Heart right ventricle (tissue), 16 donors: ENCODE results near the gene EML2. TPM values are rescaled to one million over a fixed set of nuclear protein-coding genes. Genes with fewer than 3 reads are reported as not detected.
A peak's percentile ranks its signal among the peaks of the same experiment; 100 is the strongest.

Experiments
- ATAC-seq, 8 donors: fragments of 200-7000 bp; cut with Tn5 transposase; one replicate each; pipeline ENCODE4 v1.9.1; 2020; ENCODE audit warnings: mild to moderate bottlenecking in 8 of 8, moderate library complexity in 8 of 8, moderate number of reproducible peaks in 1 of 8
- DNase-seq, 2 donors: peaks; one replicate each; pipeline ENCODE4 v3.0.0-alpha.2; 2020
- H3K27ac ChIP-seq, 10 donors: fragments of 200-600 bp; sonication (generic) in 2 of 10; one replicate each; pipeline versions ENCODE4 v1.5.0 to v1.8.0; 2020 to 2022; ENCODE audit warnings: mild to moderate bottlenecking in 3 of 10
- H3K27me3 ChIP-seq, 7 donors: fragments of 200-600 bp; one replicate each; pipeline ENCODE4 v1.8.0; 2021 to 2022; ENCODE audit warnings: mild to moderate bottlenecking in 2 of 7
- H3K36me3 ChIP-seq, 9 donors: fragments of 200-600 bp; sonication (generic) in 1 of 9; one replicate each; pipeline versions ENCODE4 v1.5.0 to v1.8.0; 2020 to 2022; ENCODE audit warnings: mild to moderate bottlenecking in 2 of 9
- H3K4me1 ChIP-seq, 9 donors: fragments of 200-600 bp; sonication (generic) in 1 of 9; one replicate each; pipeline versions ENCODE4 v1.5.0 to v1.8.0; 2020 to 2022; ENCODE audit warnings: mild to moderate bottlenecking in 4 of 9
- H3K4me3 ChIP-seq, 10 donors: fragments of 200-600 bp; sonication (generic) in 2 of 10; one replicate each; pipeline versions ENCODE4 v1.5.0 to v1.8.0; 2020 to 2022; ENCODE audit warnings: mild to moderate bottlenecking in 7 of 10, moderate library complexity in 2 of 10
- H3K9me3 ChIP-seq, 11 donors: fragments of 200-600 bp in 10 of 11; sonication (generic) in 2 of 11; one replicate each; pipeline versions ENCODE4 v1.5.0 to v1.8.0; 2013 to 2022; ENCODE audit warnings: mild to moderate bottlenecking in 2 of 11, control low read depth in 1 of 11, moderate library complexity in 1 of 11
- WGBS, 2 donors: extraction: QIAGEN DNeasy Blood & Tissue Kit; methylation state at CpG; one replicate each; pipeline ENCODE4 v1.1.7; 2013; ENCODE audit warnings: inconsistent platforms in 1 of 2; 5-methylcytosine and 5-hydroxymethylcytosine counted together
- intact Hi-C, 10 donors: fragments of 100-400 bp; cut with DNase I; formaldehyde crosslinking; loops; one replicate each; pipeline versions ENCODE4 v1.11.1 to v1.14.2; 2022
- polyA plus RNA-seq, 2 donors: library from polyadenylated mRNA; stranded (reverse); fragments of 200-250 nt; gene quantifications; one replicate each; pipeline ENCODE4 v1.2.3, GENCODE V29; 2013
- total RNA-seq, 10 donors: library from RNA; stranded (reverse); fragmentation: NEBNext Ultra II Directional in 3 of 10; extraction: Animal tissue kit (Norgen Biotek cat#: 25700) in 3 of 10; gene quantifications; one replicate each; pipeline versions ENCODE4 v1.2.1 to v1.2.4, GENCODE V29; 2021 to 2023
- TF ChIP-seq, protein P1 (sequence below), 9 donors: fragments of 200-600 bp; sonication (generic) in 2 of 9; IDR thresholded peaks; one replicate each; pipeline versions ENCODE4 v1.5.0 to v1.8.0; 2021 to 2022; ENCODE audit warnings: antibody characterized with exemption in 9 of 9, mild to moderate bottlenecking in 5 of 9, moderate library complexity in 1 of 9
- donor health status: Arrhythmogenic right ventricular cardiomyopathy.
- donor health status: ischemic (EF 13 %, LVEDD 7.1; RV severe dilation, severe dysfunction).
- donor health status: healthy with polysubstance abuse.
- donor health status: DM: no; HTN: yes; CAD: no.
- donor health status: DM: no; HTN: no; CAD: no.
- donor health status: ischemic (EF 25% LVEDD 6.9; RV normal size, moderate dysfunction).
- donor health status: ischemic (EF 25% LVEDD 5.7; RV mildly dilated, moderate dysfunction).
- donor health status: healthy.
- donor health status: DM: yes; HTN: yes; CAD: no.
- donor health status: Ischemic cardiomyopathy.
- donor health status: ischemic (EF 35%, LVEDD 5.7; RV mildly dilated, moderate dysfunction).
- donor health status: nonischemic (EF 11% LVEDD 7.7; RV severe dilation, severe dysfunction).
- donor health status: DM: yes; HTN: yes; CAD: no.
- donor health status: PGD.
- donor health status: ischemic (EF 29% LVEDD 5.4; RV normal size, mild dysfunction).
- donor health status: nonischemic (EF 23%, LVEDD 6.1; RV moderate dilation, normal function).

EML2 gene
- total and polyA plus RNA-seq, 12 donors: 17.3 to 54.5 (median 43.9) TPM

DNA sequence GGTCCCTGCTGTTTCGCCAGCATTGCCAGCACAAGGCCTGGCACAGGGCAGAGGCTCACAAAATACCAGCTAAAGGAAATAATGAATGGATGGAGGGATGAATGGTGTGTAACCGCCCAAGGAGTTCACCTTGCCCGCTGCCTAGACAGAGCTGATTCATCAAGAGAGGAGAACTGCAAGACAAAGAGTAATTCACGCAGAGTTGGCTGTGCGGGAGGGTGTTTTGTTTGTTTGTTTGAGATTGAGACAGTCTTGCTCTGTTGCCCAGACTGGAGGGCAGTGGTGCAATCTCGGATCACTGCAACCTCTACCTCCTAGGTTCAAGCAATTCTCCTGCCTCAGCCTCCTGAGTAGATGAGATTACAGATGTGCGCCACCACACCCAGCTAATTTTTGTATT lies 57.6 kb downstream of the EML2 start:
- ATAC-seq (no peak), DNase-seq (no peak)
- WGBS, 2 donors: 94 to 95% methylated on average over 7 of the region's 7 CpGs
- Histone ChIP-seq H3K36me3 (peaks cover 0 to 13% (median 0%) of the 10 kb centered on the region in 9 donors), H3K4me3 (no peak overlapping the region), H3K27me3 (no peaks in the 10 kb centered on the region), H3K27ac (no peak overlapping the region), H3K9me3 (no peaks in the 10 kb centered on the region), H3K4me1 (peaks cover 7 to 47% (median 32%) of the 10 kb centered on the region in 9 donors)
- TF ChIP-seq, protein P1, sequence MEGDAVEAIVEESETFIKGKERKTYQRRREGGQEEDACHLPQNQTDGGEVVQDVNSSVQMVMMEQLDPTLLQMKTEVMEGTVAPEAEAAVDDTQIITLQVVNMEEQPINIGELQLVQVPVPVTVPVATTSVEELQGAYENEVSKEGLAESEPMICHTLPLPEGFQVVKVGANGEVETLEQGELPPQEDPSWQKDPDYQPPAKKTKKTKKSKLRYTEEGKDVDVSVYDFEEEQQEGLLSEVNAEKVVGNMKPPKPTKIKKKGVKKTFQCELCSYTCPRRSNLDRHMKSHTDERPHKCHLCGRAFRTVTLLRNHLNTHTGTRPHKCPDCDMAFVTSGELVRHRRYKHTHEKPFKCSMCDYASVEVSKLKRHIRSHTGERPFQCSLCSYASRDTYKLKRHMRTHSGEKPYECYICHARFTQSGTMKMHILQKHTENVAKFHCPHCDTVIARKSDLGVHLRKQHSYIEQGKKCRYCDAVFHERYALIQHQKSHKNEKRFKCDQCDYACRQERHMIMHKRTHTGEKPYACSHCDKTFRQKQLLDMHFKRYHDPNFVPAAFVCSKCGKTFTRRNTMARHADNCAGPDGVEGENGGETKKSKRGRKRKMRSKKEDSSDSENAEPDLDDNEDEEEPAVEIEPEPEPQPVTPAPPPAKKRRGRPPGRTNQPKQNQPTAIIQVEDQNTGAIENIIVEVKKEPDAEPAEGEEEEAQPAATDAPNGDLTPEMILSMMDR (IDR thresholded peaks at IDR 0.05): no peak
- intact Hi-C loops: loop anchor here in 3 of 10 donors (10.0 kb wide), 1 partner anchor 63 kb away; no protein-coding TSS in a partner anchor

DNA sequence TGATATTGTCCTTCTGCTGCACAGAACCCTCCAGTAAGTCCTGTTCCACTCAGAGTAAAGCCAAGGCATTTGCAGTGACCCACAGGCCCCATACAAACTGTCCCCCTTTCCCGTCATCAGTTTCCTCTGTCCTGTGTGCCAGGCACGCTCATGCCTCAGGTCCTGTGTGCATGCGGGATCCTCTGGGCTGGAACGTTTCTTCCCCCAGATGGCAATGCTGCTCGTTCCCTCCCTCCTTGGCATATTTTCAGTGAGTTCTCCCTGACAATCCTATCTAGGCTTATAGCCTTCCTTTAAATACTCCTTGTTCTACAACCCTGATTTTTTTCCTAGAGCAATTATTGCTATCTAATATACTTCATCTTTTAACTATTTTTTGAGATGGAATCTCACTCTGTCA lies 60.3 kb downstream of the EML2 start:
- H3K27ac ChIP-seq: peak overlapping the region in 8 of 10 donors; percentile 19 to 80 (median 48)

DNA sequence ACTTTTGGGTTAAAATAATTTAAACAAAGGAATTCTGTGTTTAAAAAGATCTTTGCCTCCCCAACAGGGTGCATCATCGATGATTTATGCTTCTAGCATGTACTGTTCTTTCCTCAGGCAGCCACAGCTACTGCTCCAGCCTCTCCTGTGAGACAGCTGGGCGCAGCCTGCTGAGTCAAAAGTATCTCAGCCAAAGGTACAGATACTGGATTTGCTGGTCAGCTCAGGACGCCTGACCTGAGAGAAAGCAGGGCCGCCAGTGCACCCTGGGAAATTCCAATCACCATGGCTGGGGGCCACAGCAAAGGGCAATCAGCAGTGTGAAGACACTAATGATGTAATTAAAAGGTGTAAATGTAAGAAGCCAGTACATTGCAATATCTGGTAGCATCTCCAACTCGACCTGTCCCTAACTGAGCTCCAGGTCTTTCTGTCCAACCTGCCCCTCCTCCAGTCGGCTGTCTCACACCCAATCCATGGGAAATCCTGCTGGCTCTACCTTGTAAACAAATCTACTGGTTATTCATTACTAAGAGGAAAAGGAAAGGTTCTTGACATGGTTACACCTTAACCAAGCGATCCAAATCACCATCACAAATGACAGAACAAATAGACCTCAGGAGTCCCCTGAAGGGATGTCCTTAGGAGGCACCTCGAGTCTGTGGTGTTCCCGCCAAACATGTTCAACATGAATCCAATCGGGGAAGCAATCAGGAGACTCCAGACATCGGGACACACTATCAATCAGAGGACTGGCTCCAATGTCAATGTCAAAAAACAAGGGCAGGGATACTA lies 61.9 kb downstream of the EML2 start:
- Histone ChIP-seq H3K36me3 (peaks cover 0 to 10% (median 0%) of the 10 kb centered on the region in 9 donors), H3K27me3 (no peaks in the 10 kb centered on the region), H3K9me3 (no peaks in the 10 kb centered on the region), H3K27ac (peak overlapping the region; percentile 40 to 80 (median 66)), H3K4me3 (no peak overlapping the region), H3K4me1 (peaks cover 0 to 58% (median 24%) of the 10 kb centered on the region in 9 donors)
- peak in 1 of 2 donors; percentile 38 for DNase-seq
- 35 to 38% methylated on average over 11 of the region's 11 CpGs for WGBS, 2 donors
- TF ChIP-seq, protein P1 (IDR thresholded peaks at IDR 0.05): no peak
- peak; percentile 65 to 87 (median 80) for ATAC-seq
- intact Hi-C loops: loop anchor here in 1 of 10 donors (5.0 kb wide), 1 partner anchor 70 kb away; the partner anchor contains the start of gene VASP

More for the DNA sequence above, 60.3 kb downstream of the EML2 start:
- ATAC-seq: peak in 3 of 8 donors; percentile 19 to 38 (median 21)
- Histone ChIP-seq H3K4me1 (peaks cover 6 to 62% (median 27%) of the 10 kb centered on the region in 9 donors), H3K36me3 (peaks cover 0 to 13% (median 0%) of the 10 kb centered on the region in 9 donors), H3K4me3 (no peak overlapping the region), H3K27me3 (no peaks in the 10 kb centered on the region), H3K9me3 (no peaks in the 10 kb centered on the region)
- TF ChIP-seq, protein P1 (IDR thresholded peaks at IDR 0.05): no peak
- 43 to 49% methylated on average over 5 of the region's 5 CpGs for WGBS, 2 donors
- intact Hi-C loops: loop anchor here in 1 of 10 donors (5.0 kb wide), 1 partner anchor 72 kb away; the partner anchor contains the start of gene VASP
- DNase-seq: no peak

DNA sequence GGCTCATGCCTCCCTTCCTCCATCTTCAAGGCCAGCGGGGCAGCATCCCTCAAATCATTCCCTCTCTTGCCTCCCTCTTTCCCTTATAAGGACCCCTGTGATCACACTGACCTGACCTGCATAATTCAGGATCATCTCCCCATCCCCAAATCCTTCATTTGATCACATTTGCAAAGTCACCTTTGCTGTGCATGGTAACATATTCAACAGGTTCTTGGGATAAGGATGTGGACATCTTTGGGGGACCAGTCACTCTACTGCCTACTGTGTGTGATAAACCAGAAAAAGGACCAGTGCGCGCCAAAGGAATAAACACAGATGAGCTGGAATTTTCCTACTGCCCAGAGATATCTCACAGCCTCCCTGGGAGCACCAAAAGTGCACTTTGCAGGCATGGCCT lies 62.5 kb downstream of the EML2 start:
- Histone ChIP-seq H3K4me1 (peaks cover 0 to 58% (median 24%) of the 10 kb centered on the region in 9 donors), H3K9me3 (peaks cover 0 to 4% (median 0%) of the 10 kb centered on the region in 11 donors), H3K36me3 (peaks cover 0 to 5% (median 0%) of the 10 kb centered on the region in 9 donors), H3K27ac (peak overlapping the region; percentile 40 to 80 (median 66)), H3K4me3 (no peak overlapping the region), H3K27me3 (no peaks in the 10 kb centered on the region)
- DNase-seq (no peak), ATAC-seq (no peak)
- intact Hi-C loops: loop anchor here in 1 of 10 donors (5.0 kb wide), 1 partner anchor 69 kb away; the partner anchor contains the start of gene VASP
- TF ChIP-seq, protein P1 (IDR thresholded peaks at IDR 0.05): no peak
- 57 to 81% methylated on average over 3 of the region's 3 CpGs for WGBS, 2 donors
